GM18498 (cell line): ENCODE data around the gene CDCA4.
"Not testable (repeated sequence)": the region's sequence is repeated elsewhere in the genome, so short reads cannot be mapped to it uniquely, and the experiment has no call there.

Source experiments
- ATAC-seq: cut with Tn5 transposase; IDR thresholded peaks from one replicate; pipeline ENCODE4 v1.9.1; 2021; ENCODE audit warnings: mild to moderate bottlenecking, moderate library complexity; ENCODE audit not compliant: unreplicated experiment

The CDCA4 gene

GRCh38 chr14:105020815-105021655, at the start of gene CDCA4:
TSS of gene CDCA4 (minus strand) at chr14:105021083. CDS start at chr14:105011929, 9,154 bp downstream.
- peak; percentile 82 for ATAC-seq

GRCh38 chr14:105069871-105070759, 49.2 kb upstream of the CDCA4 start:
- peak; percentile 2 for ATAC-seq

GRCh38 chr14:105069522-105069870, 48.6 kb upstream of the CDCA4 start:
- no peak for ATAC-seq

- no peak for ATAC-seq
Measured at GRCh38 chr14:105068818-105069217, 47.9 kb upstream of the CDCA4 start.

GRCh38 chr14:105067969-105068301, 47.1 kb upstream of the CDCA4 start:
- ATAC-seq = no peak

GRCh38 chr14:105067140-105067968, 46.5 kb upstream of the CDCA4 start:
- no peak for ATAC-seq

- ATAC-seq = no peak
Measured at GRCh38 chr14:105066240-105067071, 45.6 kb upstream of the CDCA4 start.

GRCh38 chr14:105065280-105066228, 44.7 kb upstream of the CDCA4 start, which contains the start of gene GPR132:
TSS of gene GPR132 (minus strand) at chr14:105065430. CDS start at chr14:105055420, 10,010 bp downstream.
- peak; percentile 50 for ATAC-seq

- ATAC-seq = no peak
Measured at GRCh38 chr14:105064721-105065143, 43.8 kb upstream of the CDCA4 start.

GRCh38 chr14:105064001-105064400, 43.1 kb upstream of the CDCA4 start:
- no peak for ATAC-seq

GRCh38 chr14:105063506-105063905, 42.6 kb upstream of the CDCA4 start:
- ATAC-seq = not testable (repeated sequence)

- no peak for ATAC-seq
Measured at GRCh38 chr14:105063056-105063455, 42.2 kb upstream of the CDCA4 start.

GRCh38 chr14:105062048-105062433, 41.2 kb upstream of the CDCA4 start:
- no peak for ATAC-seq

GRCh38 chr14:105061428-105062047, 40.7 kb upstream of the CDCA4 start:
- ATAC-seq = peak; percentile 35

GRCh38 chr14:105060751-105061427, 40.0 kb upstream of the CDCA4 start:
- ATAC-seq = no peak

GRCh38 chr14:105059925-105060565, 39.2 kb upstream of the CDCA4 start:
- ATAC-seq = no peak
